SH-SY5Y (cell line): ENCODE data around the gene TYRO3.

Experiments
- GATA2 ChIP-seq: IDR thresholded peaks from 2 replicates; pipeline ENCODE4 v1.6.1; 2011; ENCODE audit warnings: mild to moderate bottlenecking, low read depth, low read length
- GATA3 ChIP-seq: IDR thresholded peaks from 2 replicates; pipeline ENCODE4 v1.6.1; 2011; ENCODE audit warnings: low read depth, mild to moderate bottlenecking, low read length, moderate library complexity

- TF ChIP-seq GATA2 (no peak), GATA3 (no peak)
Measured at GRCh38 chr15:41627203-41627602, 68.2 kb downstream of the TYRO3 start.
